Activated CD4-positive, alpha-beta T cell treated with anti-CD3 and anti-CD28 coated beads, Interleukin-2, amount 50 U/mL, for 48 hours (primary cell): ENCODE data around the gene HTRA3.

Experiments used
- DNase-seq, 2 experiments: peaks; one replicate each; pipeline ENCODE4 v3.0.0-alpha.2; 2020

Gene HTRA3

GRCh38 chr4:8315435-8316250 is 46.1 kb downstream of the HTRA3 start:
- no peak for DNase-seq

- DNase-seq = no peak
Observed at GRCh38 chr4:8316251-8316771, 46.8 kb downstream of the HTRA3 start.

GRCh38 chr4:8316911-8317351 is 47.4 kb downstream of the HTRA3 start:
- DNase-seq = no peak

- DNase-seq = no peak
Observed at GRCh38 chr4:8317474-8317873, 47.9 kb downstream of the HTRA3 start.

- no peak for DNase-seq
Observed at GRCh38 chr4:8318509-8318908, 49.0 kb downstream of the HTRA3 start.

GRCh38 chr4:8319061-8319460 is 49.5 kb downstream of the HTRA3 start:
- no peak for DNase-seq

- DNase-seq = no peak
Observed at GRCh38 chr4:8319731-8320385, 50.3 kb downstream of the HTRA3 start.

GRCh38 chr4:8320386-8320750 is 50.8 kb downstream of the HTRA3 start:
- no peak for DNase-seq

- no peak for DNase-seq
Observed at GRCh38 chr4:8321220-8321619, 51.7 kb downstream of the HTRA3 start.

- no peak for DNase-seq
Observed at GRCh38 chr4:8321771-8322170, 52.2 kb downstream of the HTRA3 start.

- no peak for DNase-seq
Observed at GRCh38 chr4:8322794-8323704, 53.5 kb downstream of the HTRA3 start.

- DNase-seq = no peak
Observed at GRCh38 chr4:8323947-8324555, 54.5 kb downstream of the HTRA3 start.

- no peak for DNase-seq
Observed at GRCh38 chr4:8324640-8325239, 55.2 kb downstream of the HTRA3 start.

- DNase-seq = no peak
Observed at GRCh38 chr4:8325291-8325973, 55.9 kb downstream of the HTRA3 start.

GRCh38 chr4:8326206-8326605 is 56.7 kb downstream of the HTRA3 start:
- no peak for DNase-seq

GRCh38 chr4:8328456-8328855 is 58.9 kb downstream of the HTRA3 start:
- no peak for DNase-seq

GRCh38 chr4:8328866-8329559 is 59.5 kb downstream of the HTRA3 start:
- DNase-seq = no peak

- DNase-seq = no peak
Observed at GRCh38 chr4:8329560-8329858, 60.0 kb downstream of the HTRA3 start.

GRCh38 chr4:8329859-8330761 is 60.6 kb downstream of the HTRA3 start:
- no peak for DNase-seq
